Fibroblast of pulmonary artery (primary cell): ENCODE data around the gene TBC1D20.

Experiments
- DNase-seq: peaks from one replicate; pipeline ENCODE4 v3.0.0-alpha.2; 2010; ENCODE audit warnings: low read depth
- H3K4me3 ChIP-seq: replicated peaks from 2 replicates; pipeline ENCODE4 v1.5.1; 2011; ENCODE audit warnings: low read depth, mild to moderate bottlenecking, control low read depth, low read length, moderate library complexity
- TF ChIP-seq, protein P1 (sequence below): IDR thresholded peaks from 2 replicates; pipeline ENCODE4 v1.5.1; 2011; ENCODE audit warnings: mild to moderate bottlenecking, control low read depth, low read length, inconsistent platforms; ENCODE audit errors: missing control alignments

The TBC1D20 gene

GRCh38 chr20:431012-431904 lies 31.1 kb downstream of the TBC1D20 start:
- DNase-seq = peak; percentile 70
- H3K4me3 ChIP-seq = no peak overlapping the region
- TF ChIP-seq, protein P1, sequence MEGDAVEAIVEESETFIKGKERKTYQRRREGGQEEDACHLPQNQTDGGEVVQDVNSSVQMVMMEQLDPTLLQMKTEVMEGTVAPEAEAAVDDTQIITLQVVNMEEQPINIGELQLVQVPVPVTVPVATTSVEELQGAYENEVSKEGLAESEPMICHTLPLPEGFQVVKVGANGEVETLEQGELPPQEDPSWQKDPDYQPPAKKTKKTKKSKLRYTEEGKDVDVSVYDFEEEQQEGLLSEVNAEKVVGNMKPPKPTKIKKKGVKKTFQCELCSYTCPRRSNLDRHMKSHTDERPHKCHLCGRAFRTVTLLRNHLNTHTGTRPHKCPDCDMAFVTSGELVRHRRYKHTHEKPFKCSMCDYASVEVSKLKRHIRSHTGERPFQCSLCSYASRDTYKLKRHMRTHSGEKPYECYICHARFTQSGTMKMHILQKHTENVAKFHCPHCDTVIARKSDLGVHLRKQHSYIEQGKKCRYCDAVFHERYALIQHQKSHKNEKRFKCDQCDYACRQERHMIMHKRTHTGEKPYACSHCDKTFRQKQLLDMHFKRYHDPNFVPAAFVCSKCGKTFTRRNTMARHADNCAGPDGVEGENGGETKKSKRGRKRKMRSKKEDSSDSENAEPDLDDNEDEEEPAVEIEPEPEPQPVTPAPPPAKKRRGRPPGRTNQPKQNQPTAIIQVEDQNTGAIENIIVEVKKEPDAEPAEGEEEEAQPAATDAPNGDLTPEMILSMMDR = peak; percentile 56

GRCh38 chr20:430091-430999 lies 32.0 kb downstream of the TBC1D20 start:
- H3K4me3 ChIP-seq = no peak overlapping the region
- no peak for DNase-seq
- TF ChIP-seq, protein P1 = no peak

- TF ChIP-seq, protein P1 = no peak
- DNase-seq = no peak
- H3K4me3 ChIP-seq = no peak overlapping the region
These were observed 33.6 kb downstream of the TBC1D20 start for GRCh38 chr20:428658-429200.

DNA sequence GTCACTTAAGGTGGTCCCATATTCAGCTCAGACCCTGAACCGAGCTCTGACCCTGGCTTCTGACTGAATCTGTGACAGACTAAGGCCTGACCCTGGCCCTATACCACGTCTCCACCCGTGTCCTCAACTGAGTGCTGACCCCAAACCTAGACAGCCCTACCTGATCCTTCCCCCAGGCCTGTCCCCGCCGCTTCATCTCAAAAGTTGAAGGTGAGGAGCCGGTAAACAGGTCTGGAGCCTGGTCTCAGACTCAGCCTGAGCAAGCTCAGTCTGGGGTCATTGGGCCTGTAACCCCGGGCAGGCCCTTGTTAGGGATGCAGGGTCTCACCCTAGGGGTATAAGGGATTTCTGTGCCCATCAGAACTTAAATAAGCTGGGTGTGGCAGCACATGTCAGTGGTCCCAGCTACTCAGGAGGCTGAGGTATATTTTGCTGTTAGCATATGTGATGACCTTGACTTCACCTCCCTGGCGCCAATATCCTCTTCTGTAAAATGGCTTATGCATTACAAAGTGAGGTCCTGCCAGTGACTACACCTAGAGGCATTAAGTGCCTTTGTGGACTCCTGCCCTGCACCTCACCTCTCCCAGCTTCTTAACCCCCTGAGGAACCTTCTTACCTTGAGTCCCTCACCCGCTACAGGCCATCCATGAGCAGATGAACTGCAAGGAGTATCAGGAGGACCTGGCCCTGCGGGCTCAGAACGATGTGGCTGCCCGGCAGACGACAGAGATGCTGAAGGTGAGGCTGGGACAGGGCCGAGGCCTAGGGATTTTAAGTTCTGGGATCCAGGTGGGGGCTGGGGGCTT lies 34.3 kb downstream of the TBC1D20 start:
- TF ChIP-seq, protein P1 = no peak
- no peak for DNase-seq
- H3K4me3 ChIP-seq = no peak overlapping the region

- TF ChIP-seq, protein P1 = no peak
- no peak for DNase-seq
- no peak overlapping the region for H3K4me3 ChIP-seq
These were observed 34.9 kb downstream of the TBC1D20 start for GRCh38 chr20:427401-427800.

GRCh38 chr20:426566-426965 lies 35.8 kb downstream of the TBC1D20 start:
- TF ChIP-seq, protein P1 = no peak
- no peak overlapping the region for H3K4me3 ChIP-seq
- no peak for DNase-seq
